HL-60 (cell line): ENCODE data around the gene CNTN3.

Experiments
- DNase-seq, 2 experiments: peaks; one replicate each; pipeline ENCODE4 v3.0.0-alpha.2; 2010 to 2020; ENCODE audit warnings: low read depth in 1 of 2, low spot score in 1 of 2
- H3K27ac ChIP-seq: fragments of 250-450 bp; sonication (Bioruptor Pico); replicated peaks from 2 replicates; pipeline ENCODE4 v1.5.1; 2020; ENCODE audit warnings: mild to moderate bottlenecking, moderate library complexity
- H3K27me3 ChIP-seq: fragments of 250-450 bp; sonication (Bioruptor Pico); 2 replicates; pipeline ENCODE4 v1.5.1; 2021; ENCODE audit warnings: mild to moderate bottlenecking, moderate library complexity; ENCODE audit not compliant: insufficient read depth, poor library complexity, severe bottlenecking
- H3K4me3 ChIP-seq: replicated peaks from 2 replicates; pipeline ENCODE4 v1.5.1; 2011; ENCODE audit warnings: mild to moderate bottlenecking, control low read depth, low read length; ENCODE audit not compliant: insufficient read depth
- CTCF ChIP-seq: IDR thresholded peaks from one replicate; pipeline ENCODE4 v1.5.1; 2011; ENCODE audit warnings: low read length, control low read depth, inconsistent platforms; ENCODE audit not compliant: insufficient read depth
- GABPA ChIP-seq: IDR thresholded peaks from 2 replicates; pipeline ENCODE4 v1.6.1; 2012; ENCODE audit warnings: low read depth
- POLR2AphosphoS5 ChIP-seq: IDR thresholded peaks from 2 replicates; pipeline ENCODE4 v1.6.1; 2012; ENCODE audit warnings: low read depth
- REST ChIP-seq: IDR thresholded peaks from 2 replicates; pipeline ENCODE4 v1.6.1; 2012; ENCODE audit warnings: low read depth; ENCODE audit not compliant: insufficient replicate concordance
- SPI1 ChIP-seq: IDR thresholded peaks from 2 replicates; pipeline ENCODE4 v1.6.1; 2012; ENCODE audit warnings: low read depth, mild to moderate bottlenecking, borderline replicate concordance

CNTN3 gene

GRCh38 chr3:74603292-74603691 is 11.2 kb downstream of the CNTN3 start:
- DNase-seq, result no peak
- Histone ChIP-seq H3K4me3 (no peak overlapping the region), H3K27ac (no peak overlapping the region), H3K27me3 (no peaks in the 10 kb centered on the region)
- no peak for TF ChIP-seq POLR2AphosphoS5
- TF ChIP-seq REST, result no peak
- TF ChIP-seq CTCF, result no peak
- TF ChIP-seq GABPA, result no peak
- no peak for TF ChIP-seq SPI1

GRCh38 chr3:74602471-74602870 is 12.0 kb downstream of the CNTN3 start:
- no peak for DNase-seq
- H3K27ac ChIP-seq, result no peak overlapping the region
- no peaks in the 10 kb centered on the region for H3K27me3 ChIP-seq
- H3K4me3 ChIP-seq, result no peak overlapping the region
- no peak for TF ChIP-seq SPI1
- TF ChIP-seq GABPA, result no peak
- TF ChIP-seq CTCF, result no peak
- TF ChIP-seq REST, result no peak

DNA sequence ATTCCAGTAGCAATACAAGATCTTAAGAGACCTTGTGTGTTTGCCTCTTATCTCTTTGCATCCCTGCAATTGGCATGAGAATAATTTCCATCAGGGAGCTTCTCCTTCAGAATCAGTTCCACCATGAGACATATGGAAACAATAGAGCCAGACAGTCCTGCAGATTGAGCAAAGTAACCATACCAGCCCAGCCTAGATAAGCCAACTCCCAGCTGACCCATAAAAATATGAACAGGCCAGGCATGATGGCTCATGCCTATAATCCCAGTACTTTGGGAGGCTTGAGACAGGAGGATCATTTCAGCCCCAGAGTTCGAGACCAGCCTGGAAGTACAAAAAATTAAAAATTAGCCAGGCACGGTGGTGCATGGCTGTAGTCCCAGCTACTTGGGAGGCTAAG is 12.7 kb downstream of the CNTN3 start:
- Histone ChIP-seq H3K4me3 (no peak overlapping the region), H3K27ac (no peak overlapping the region), H3K27me3 (no peaks in the 10 kb centered on the region)
- DNase-seq, result no peak
- no peak for TF ChIP-seq GABPA
- no peak for TF ChIP-seq CTCF
- TF ChIP-seq POLR2AphosphoS5, result no peak
- no peak for TF ChIP-seq SPI1

GRCh38 chr3:74599564-74599963 is 14.9 kb downstream of the CNTN3 start:
- DNase-seq, result no peak
- Histone ChIP-seq H3K27me3 (no peaks in the 10 kb centered on the region), H3K4me3 (no peak overlapping the region), H3K27ac (no peak overlapping the region)
- TF ChIP-seq CTCF (no peak), POLR2AphosphoS5 (no peak)
